A673 (cell line): Measurements from ENCODE around the gene IMPDH1. TPM values are rescaled to one million over a fixed set of nuclear protein-coding genes. Genes with fewer than 3 reads are reported as not detected.

Experiments used
- BruUV-seq: library from RNA; stranded (reverse); fragments of 400-500 nt; replicated peaks from 2 replicates; lab custom pipeline; 2021; lab: Mats Ljungman, UMichigan
- CTCF ChIA-PET: fragments of 300-600 bp; sonication (Branson Sonifier 250); formaldehyde crosslinking; loops from one replicate; lab custom pipeline; 2022; ENCODE audit warnings: antibody characterized with exemption; lab: Charles Lee
- POLR2A ChIA-PET: fragments of 300-600 bp; sonication (Branson Sonifier 250); formaldehyde crosslinking; loops from one replicate; lab custom pipeline; 2022; ENCODE audit warnings: antibody characterized with exemption; ENCODE audit not compliant: low non-redundant PET; lab: Charles Lee
- DNase-seq: peaks from one replicate; pipeline ENCODE4 v3.0.0-alpha.2; 2015; ENCODE audit warnings: low spot score
- H3K27ac ChIP-seq: fragments of 200-600 bp; sonication (generic); 2 replicates; pipeline ENCODE4 v1.5.1; 2016; ENCODE audit warnings: mixed run types, low read depth, mild to moderate bottlenecking, mixed read lengths, antibody characterized with exemption, low read length; ENCODE audit not compliant: poor library complexity, severe bottlenecking
- H3K27me3 ChIP-seq: fragments of 200-600 bp; sonication (generic); replicated peaks from 2 replicates; pipeline ENCODE4 v1.6.1; 2017; ENCODE audit warnings: mixed run types, low read depth, mild to moderate bottlenecking, mixed read lengths, antibody characterized with exemption, low read length; ENCODE audit not compliant: insufficient read depth, poor library complexity
- H3K36me3 ChIP-seq: fragments of 200-600 bp; sonication (generic); 2 replicates; pipeline ENCODE4 v1.6.1; 2016; ENCODE audit warnings: mixed run types, mild to moderate bottlenecking, mixed read lengths, antibody characterized with exemption, low read length; ENCODE audit not compliant: insufficient read depth, poor library complexity, severe bottlenecking
- H3K4me1 ChIP-seq: fragments of 200-600 bp; sonication (generic); 2 replicates; pipeline ENCODE4 v1.6.1; 2017; ENCODE audit warnings: mixed run types, mild to moderate bottlenecking, mixed read lengths, antibody characterized with exemption, low read length; ENCODE audit not compliant: insufficient read depth, poor library complexity, severe bottlenecking
- H3K4me3 ChIP-seq: fragments of 200-600 bp; sonication (generic); 2 replicates; pipeline ENCODE4 v1.5.1; 2016; ENCODE audit warnings: low read depth, mixed run types, mild to moderate bottlenecking, mixed read lengths, low read length; ENCODE audit not compliant: poor library complexity, severe bottlenecking
- H3K9me3 ChIP-seq: fragments of 200-600 bp; sonication (generic); 2 replicates; pipeline ENCODE4 v1.6.1; 2016; ENCODE audit warnings: mixed run types, low read depth, mild to moderate bottlenecking, mixed read lengths, antibody characterized with exemption, low read length; ENCODE audit not compliant: poor library complexity, severe bottlenecking
- CTCF ChIP-seq: fragments of 300-800, 200-600 bp; sonication (generic); conservative IDR thresholded peaks from 2 replicates; pipeline ENCODE4 v1.5.1; 2017; ENCODE audit warnings: low read depth, mild to moderate bottlenecking, antibody characterized with exemption, low read length, moderate library complexity, mixed read lengths
- EZH2 ChIP-seq: fragments of 200-600 bp; sonication (generic); IDR thresholded peaks from 2 replicates; pipeline ENCODE4 v1.6.1; 2017; ENCODE audit warnings: borderline replicate concordance, low read depth, mild to moderate bottlenecking, mixed read lengths, antibody characterized with exemption, low read length; ENCODE audit not compliant: poor library complexity, severe bottlenecking
- intact Hi-C: fragments of 100-400 bp; cut with micrococcal nuclease; formaldehyde crosslinking; loops from one replicate; pipeline ENCODE4 v1.10.0; 2022; ENCODE audit not compliant: unreplicated experiment
- total RNA-seq: library from RNA; stranded (reverse); gene quantifications from 2 replicates; pipeline ENCODE4 v1.2.3, GENCODE V29; 2021

The IMPDH1 gene
- total RNA-seq, 1 experiment from 2014 or later: 92.6 TPM

GRCh38 chr7:128387216-128388144, 22.3 kb downstream of the IMPDH1 start:
- H3K27me3 ChIP-seq: no peaks in the 10 kb centered on the region
- CTCF ChIA-PET: interaction anchor here (0.5 to 1.6 kb wide), 5 partner anchors 16 to 260 kb away, joined by 3 to 36 read pairs (median 3); partner anchors contain the start of gene HILPDA
- no TSS peak for BruUV-seq
- H3K36me3 ChIP-seq: no peaks in the 10 kb centered on the region
- no peaks in the 10 kb centered on the region for H3K9me3 ChIP-seq
- DNase-seq: peak; percentile 92
- intact Hi-C loops: loop anchor here (1.0 kb wide), 1 partner anchor 40 kb away; no protein-coding TSS in a partner anchor
- H3K27ac ChIP-seq: no peak overlapping the region
- peaks cover 10% of the 10 kb centered on the region for H3K4me1 ChIP-seq
- TF ChIP-seq EZH2 (no peak), CTCF (peak; percentile 94)
- H3K4me3 ChIP-seq: peak overlapping the region; percentile 5
- POLR2A ChIA-PET: no interaction called here

GRCh38 chr7:128385988-128386925, 23.5 kb downstream of the IMPDH1 start:
- H3K36me3 ChIP-seq: no peaks in the 10 kb centered on the region
- H3K4me3 ChIP-seq: no peak overlapping the region
- peaks cover 10% of the 10 kb centered on the region for H3K4me1 ChIP-seq
- ChIA-PET CTCF (interaction anchor here (1.6 kb wide), 1 partner anchor 38 kb away, joined by 36 read pairs; no protein-coding TSS in a partner anchor), POLR2A (no interaction called here)
- H3K27ac ChIP-seq: no peak overlapping the region
- no peaks in the 10 kb centered on the region for H3K9me3 ChIP-seq
- DNase-seq: no peak
- no TSS peak for BruUV-seq
- H3K27me3 ChIP-seq: no peaks in the 10 kb centered on the region
- intact Hi-C loops: no loop called here
- TF ChIP-seq EZH2 (no peak), CTCF (no peak)

GRCh38 chr7:128384726-128385125, 25.1 kb downstream of the IMPDH1 start:
- Histone ChIP-seq H3K9me3 (no peaks in the 10 kb centered on the region), H3K27ac (no peak overlapping the region), H3K4me1 (peaks cover 10% of the 10 kb centered on the region), H3K4me3 (no peak overlapping the region), H3K36me3 (no peaks in the 10 kb centered on the region), H3K27me3 (no peaks in the 10 kb centered on the region)
- BruUV-seq: no TSS peak
- ChIA-PET POLR2A (no interaction called here), CTCF (interaction anchor here (1.2 kb wide), 1 partner anchor 13 kb away, joined by 6 read pairs; no protein-coding TSS in a partner anchor)
- no peak for TF ChIP-seq EZH2
- TF ChIP-seq CTCF: no peak
- intact Hi-C loops: no loop called here
- no peak for DNase-seq
